ENCODE data around the gene ITPRID2.
"Not testable (repeated sequence)": the region's sequence is repeated elsewhere in the genome, so short reads cannot be mapped to it uniquely, and the experiment has no call there.

ITPRID2 gene

GRCh38 chr2:181916726-181917718 lies 25.5 kb downstream of the ITPRID2 start:
- peak; percentile 25 for DNase-seq

- no peak for DNase-seq
These were observed 26.7 kb downstream of the ITPRID2 start for GRCh38 chr2:181918188-181918587.

- no peak for DNase-seq
These were observed 31.6 kb downstream of the ITPRID2 start for GRCh38 chr2:181923121-181923520.

- DNase-seq, result no peak
These were observed 32.8 kb downstream of the ITPRID2 start for GRCh38 chr2:181924336-181924735.

- no peak for DNase-seq
These were observed 43.2 kb downstream of the ITPRID2 start for GRCh38 chr2:181934694-181935093.

- peak; percentile 22 for DNase-seq
These were observed 45.9 kb downstream of the ITPRID2 start for GRCh38 chr2:181937473-181937872.

- DNase-seq, result no peak
These were observed 52.0 kb downstream of the ITPRID2 start for GRCh38 chr2:181943411-181944124.

GRCh38 chr2:181944164-181944913 lies 52.8 kb downstream of the ITPRID2 start:
- no peak for DNase-seq

GRCh38 chr2:181944914-181945291 lies 53.4 kb downstream of the ITPRID2 start:
- DNase-seq, result no peak

- DNase-seq, result no peak
These were observed 55.1 kb downstream of the ITPRID2 start for GRCh38 chr2:181946444-181947127.

- DNase-seq, result no peak
These were observed 55.7 kb downstream of the ITPRID2 start for GRCh38 chr2:181947273-181947672.

- DNase-seq, result no peak
These were observed 56.7 kb downstream of the ITPRID2 start for GRCh38 chr2:181948227-181948626.

- DNase-seq, result peak; percentile 68
These were observed 57.5 kb downstream of the ITPRID2 start for GRCh38 chr2:181949047-181949446.

GRCh38 chr2:181952404-181953226 lies 61.1 kb downstream of the ITPRID2 start:
- no peak for DNase-seq

- peak; percentile 49 for DNase-seq
These were observed 62.5 kb downstream of the ITPRID2 start for GRCh38 chr2:181953881-181954537.

GRCh38 chr2:181954538-181954883 lies 63.0 kb downstream of the ITPRID2 start:
- DNase-seq, result peak; percentile 18

- DNase-seq, result peak; percentile 76
These were observed 63.5 kb downstream of the ITPRID2 start for GRCh38 chr2:181955010-181955409.

GRCh38 chr2:181955866-181956265 lies 64.3 kb downstream of the ITPRID2 start:
- not testable (repeated sequence) for DNase-seq

GRCh38 chr2:181957668-181958067 lies 66.1 kb downstream of the ITPRID2 start:
- DNase-seq, result peak; percentile 18

- peak; percentile 52 for DNase-seq
These were observed 67.2 kb downstream of the ITPRID2 start for GRCh38 chr2:181958726-181959125.

GRCh38 chr2:181959508-181959907 lies 68.0 kb downstream of the ITPRID2 start:
- peak; percentile 20 for DNase-seq
